Measurements from ENCODE around the gene SBNO2.

DNA sequence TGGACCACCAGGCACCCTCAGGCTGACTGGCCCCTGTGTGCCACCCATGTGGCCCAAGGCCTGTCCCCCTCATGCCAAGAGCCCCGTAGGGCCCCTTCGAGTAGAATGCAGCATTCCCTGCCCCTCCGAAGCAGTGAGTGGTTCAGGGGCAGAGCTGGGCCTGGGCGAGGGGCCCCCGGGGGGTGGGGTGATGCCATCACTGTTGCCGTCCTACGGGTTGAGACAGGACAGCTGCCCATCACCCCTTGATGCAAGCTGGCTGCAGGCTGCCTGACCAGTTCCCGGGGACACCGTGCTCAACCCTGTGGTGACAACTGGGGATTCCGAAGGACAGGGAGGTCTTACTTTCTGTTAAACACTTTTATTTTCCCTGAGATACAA lies 4.7 kb downstream of the SBNO2 start:
- TF ChIP-seq POLR2A (IDR thresholded peaks at IDR 0.05) (no peak), CTCF (IDR thresholded peaks at IDR 0.05 in 4 of 5, conservative IDR thresholded peaks at IDR 0.05 in 1 of 5) (no peak)
